Fibroblast of upper back skin (primary cell): ENCODE measurements around the gene MZB1.
A peak's percentile ranks its signal among the peaks of the same experiment; 100 is the strongest.
"Not testable (repeated sequence)": the region's sequence is repeated elsewhere in the genome, so short reads cannot be mapped to it uniquely, and the experiment has no call there.

Experiments used
- DNase-seq: peaks from one replicate; pipeline ENCODE4 v3.0.0-alpha.2; 2013

The MZB1 gene

DNA sequence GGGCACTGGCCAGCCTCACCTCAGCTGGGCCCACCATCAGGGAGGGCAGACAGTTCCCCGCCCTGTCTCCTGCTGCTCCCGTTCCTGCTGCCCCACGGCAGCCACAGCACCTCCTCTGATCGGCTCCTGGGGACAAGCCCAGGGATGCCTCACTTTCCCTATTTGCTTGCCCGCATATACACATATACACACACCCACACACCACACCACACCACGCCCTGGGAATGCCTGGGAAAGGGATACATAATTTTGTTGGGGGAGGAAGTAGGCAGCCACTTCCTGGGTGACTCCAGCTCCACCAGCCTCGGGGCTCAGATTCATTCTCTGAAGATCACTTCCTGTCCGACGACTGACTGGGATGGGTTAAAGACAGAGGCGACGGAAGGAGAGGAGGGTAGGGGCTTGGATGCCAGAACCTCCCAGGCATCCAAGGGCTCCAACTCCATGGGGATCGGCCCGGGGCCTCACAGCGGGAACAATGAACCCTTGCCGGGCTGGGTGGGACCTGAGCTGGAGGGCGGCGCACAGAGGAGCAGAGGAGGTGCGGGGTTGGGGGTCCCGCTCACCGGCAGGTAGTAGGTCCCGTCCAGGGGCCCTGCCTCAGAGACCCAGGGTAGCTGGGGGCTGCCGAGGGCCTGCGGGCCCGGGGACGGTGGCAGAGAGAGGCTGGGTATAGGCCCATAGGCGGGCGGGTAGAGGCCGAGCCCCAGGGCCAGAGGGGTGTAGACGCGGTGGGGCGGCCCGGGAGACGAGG lies 2.0 kb upstream of the MZB1 start:
- DNase-seq: no peak

DNA sequence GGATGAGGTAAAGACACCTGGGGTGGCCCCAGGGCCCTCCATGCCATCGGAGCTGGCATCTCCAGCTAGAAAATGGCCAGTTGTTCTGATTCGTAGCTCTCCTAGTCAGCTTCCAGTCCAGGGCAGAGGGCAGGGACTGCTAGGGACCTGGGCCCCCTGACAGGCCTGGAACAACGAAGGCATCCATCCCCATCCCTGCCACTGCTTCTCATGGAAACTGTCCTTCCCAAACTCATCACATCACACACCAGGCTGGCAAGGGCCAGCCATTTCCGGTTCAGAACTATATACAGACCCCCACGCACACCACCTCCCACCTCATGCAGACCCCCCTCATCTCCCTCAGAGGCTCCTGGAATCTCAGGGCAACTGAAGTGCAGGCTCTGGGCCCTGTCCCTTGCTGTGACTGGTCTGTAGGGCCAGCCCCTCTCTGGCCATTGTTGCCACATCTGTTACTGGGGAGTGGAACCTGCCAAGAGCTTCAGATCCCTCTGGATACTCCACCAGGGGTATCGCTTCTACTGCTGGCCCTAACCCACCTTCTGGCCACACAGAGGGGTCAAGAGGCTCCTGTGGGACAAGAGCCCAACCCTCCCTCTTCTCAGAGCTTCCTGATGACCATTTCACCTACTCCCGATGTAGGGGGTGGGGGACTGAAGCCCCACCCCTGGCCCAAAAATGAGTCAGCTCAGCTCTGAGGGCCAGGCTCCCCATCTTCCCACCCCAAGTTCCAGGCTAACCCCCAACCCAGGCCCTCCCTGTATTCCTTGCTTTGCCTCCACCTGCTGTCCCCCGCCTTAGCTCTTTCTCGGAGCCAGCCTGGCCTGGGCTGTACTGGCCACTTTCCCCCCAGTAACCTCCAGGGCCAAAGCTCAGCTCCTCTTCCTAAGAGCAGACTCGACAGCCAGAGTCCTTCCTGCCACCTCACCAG lies 1.2 kb upstream of the MZB1 start:
- DNase-seq: no peak

DNA sequence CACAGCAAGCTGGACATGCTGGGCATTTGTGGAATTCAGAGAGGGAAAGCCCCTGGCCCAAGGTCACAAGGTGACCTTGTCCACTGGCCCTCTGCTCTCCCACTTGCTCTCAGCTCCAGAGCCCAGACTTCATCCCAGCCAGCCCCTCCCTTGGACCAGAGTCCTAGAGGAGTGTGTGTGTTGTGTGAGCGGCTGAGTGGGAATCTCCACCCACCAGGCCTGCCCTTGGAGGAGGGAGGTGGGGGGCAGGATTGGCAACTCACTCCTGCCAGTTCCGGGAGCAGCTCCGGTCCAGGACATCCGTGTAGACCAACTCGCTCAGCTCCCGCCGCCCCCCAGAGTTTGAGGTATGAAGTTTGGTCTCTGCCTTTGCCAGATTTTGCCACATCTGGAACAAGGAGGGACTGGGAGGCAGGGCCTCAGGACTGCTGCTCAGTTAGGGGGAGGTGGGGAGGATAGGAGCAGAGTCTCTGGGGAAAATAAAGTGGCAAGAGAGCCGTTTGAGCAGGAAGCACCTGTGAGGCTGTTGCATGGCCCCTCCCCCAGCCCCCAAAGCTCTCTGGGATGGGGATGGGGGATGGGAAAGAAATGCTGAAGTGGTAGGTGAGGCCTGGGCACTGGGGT lies 1.4 kb downstream of the MZB1 start:
- peak; percentile 17 for DNase-seq

DNA sequence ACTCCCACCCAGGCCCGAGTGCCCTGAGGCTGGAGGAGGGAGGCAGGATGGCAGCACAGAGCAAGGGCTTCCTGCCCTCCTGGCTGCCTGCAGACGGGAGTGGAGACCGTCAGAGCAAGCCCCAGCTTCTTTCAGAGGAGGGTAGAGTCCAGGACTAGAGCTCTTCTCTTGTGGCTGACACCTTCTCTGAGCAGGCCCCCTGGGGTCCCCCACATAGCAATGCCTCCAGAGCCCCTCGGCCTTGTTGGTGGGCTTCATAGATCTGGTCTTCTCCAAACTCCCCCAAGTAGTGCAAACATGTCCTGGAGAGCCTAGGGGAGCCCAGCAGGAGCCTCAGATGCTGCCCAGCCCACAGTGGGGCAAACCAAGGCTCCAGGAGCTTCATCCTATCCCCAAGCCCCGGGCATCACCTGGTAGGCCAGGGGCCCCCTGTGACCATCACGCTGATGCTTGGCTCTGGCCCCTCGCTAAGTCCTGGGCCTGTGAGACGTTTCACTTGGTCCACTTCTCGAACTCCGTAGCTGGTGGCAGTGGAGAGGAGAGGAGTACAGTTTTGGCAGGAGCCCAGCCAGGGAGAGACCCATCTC lies 2.0 kb downstream of the MZB1 start:
- DNase-seq: no peak

DNA sequence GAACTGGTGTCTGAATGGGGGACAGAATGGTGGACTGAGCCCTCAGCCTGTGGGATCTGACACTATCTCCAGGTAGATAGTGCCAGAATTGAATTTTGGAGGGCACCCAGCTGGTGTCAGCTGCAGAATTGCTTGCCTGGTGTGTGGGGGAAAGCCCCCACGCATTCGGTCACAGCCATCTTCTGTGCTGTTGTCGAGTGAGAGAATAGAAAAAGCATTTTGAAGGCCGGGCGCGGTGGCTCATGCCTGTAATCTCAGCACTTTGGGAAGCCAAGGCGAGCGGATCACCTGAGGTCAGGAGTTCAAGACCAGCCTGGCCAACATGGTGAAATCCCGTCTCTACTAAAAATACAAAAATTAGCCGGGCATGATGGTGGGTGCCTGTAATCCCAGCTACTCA lies 2.8 kb downstream of the MZB1 start:
- not testable (repeated sequence) for DNase-seq

DNA sequence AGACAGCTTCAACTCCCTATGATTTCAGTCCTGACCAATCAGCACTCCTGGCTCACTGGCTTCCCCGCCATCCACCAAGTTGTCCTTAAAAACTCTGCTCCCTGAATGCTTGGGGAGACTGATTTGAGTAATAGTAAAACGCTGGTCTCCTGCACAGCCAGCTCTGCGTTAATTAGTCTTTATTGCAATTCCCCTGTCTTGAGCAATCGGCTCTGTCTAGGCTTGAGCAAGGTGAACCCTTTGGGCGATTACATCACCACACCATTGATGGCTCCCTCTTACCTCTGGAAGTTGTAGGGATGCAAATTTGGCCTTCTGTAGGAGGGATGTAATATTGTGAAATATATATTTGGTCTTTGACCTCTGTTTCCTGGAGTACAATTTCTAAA lies 3.7 kb downstream of the MZB1 start:
- no peak for DNase-seq

DNA sequence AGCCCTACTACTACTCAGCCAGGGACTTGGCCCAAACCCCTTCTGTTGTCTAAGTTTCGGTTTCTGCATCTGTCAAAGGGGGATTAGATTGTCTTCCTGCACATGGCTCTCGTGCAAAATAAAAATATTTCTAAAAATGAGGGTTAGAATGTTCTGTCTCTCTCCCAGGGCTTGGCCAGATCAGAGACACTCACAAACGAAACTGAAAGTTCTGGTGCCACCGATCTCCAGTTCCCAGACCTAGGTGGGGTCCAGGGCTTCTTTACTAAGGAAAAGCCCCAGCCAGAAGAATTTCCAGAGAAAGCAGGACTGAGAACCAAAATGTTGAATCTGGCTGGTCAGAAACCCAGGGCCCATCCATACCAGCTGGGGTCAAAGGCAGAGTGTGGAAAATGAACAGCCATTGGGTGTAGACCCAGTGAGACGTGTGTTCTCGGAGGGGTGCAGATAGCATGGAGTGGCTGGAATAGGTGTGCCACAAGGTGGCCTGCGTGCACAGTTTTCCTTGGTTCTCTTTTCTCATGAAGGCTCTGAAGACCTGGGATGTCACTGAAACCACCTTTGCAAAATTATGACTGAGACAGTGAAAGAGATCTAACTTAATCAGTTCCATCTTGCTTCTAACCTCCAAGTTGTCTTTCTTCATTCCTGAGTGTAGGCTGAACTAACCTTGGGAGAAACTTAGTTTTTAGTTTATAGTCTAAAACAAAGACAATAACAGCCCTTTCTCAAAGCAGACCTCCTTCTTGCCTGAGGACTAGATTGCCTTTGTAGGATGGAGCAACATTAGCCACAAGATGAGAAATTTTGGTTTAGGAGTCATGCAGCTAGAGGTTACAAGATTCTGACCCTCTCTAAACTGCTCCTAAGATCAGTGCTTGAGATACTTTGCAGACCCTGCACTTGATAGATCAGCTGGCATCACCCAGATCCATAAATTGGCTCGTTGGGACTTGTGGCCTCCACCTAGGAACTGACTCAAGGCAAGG lies 4.4 kb downstream of the MZB1 start:
- no peak for DNase-seq

DNA sequence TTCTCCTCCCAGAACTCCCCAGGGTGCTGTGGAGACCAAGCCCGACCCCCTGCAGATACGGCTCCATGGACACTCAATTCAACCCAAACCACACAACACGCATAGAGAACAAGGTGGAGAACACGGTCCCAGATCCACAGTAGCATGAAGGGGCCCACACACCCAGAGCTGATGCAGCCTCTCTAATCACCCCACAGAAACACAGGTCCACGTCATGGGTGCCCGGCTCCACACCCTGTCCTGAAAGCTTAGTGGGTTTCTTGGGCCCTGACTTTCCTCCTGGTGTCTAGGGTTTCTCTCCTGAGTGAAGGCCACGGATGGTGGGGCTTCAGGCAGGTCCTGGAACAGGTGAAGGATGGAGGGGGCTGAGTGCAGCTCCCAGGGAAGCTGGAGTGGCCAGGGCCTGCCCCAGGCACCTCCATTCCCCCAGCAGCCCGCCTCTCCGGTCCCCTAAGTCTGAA lies 5.1 kb downstream of the MZB1 start:
- DNase-seq: no peak

DNA sequence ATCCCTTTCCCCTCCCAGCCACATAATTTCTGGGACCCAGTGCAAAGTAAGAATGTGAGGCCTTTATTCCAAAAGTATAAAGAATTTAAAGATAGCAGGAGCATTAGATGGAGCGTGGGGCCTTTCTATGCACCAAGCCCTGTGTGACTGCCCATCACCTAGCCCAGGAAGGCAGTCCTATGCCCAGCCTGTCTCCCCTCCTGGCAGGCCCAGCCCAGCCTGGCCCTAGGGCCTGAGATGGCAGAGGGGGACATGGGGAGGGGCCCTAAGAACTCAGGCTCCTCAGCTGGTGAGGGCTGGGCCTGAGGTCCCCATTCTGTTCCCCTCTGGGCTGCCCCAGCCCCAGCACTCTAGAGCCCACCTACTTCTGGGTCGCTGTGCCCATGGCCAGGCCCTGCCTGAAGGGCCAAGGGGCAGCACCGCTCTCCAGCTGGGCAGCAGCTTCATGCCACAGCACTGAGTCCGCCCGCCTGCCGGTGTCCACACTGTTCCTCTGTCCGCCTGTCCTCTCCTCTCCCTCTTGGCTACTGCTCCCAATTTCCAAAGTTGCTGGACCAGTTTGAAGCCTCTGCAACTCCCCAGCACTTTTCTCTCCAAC lies 5.6 kb downstream of the MZB1 start:
- no peak for DNase-seq

DNA sequence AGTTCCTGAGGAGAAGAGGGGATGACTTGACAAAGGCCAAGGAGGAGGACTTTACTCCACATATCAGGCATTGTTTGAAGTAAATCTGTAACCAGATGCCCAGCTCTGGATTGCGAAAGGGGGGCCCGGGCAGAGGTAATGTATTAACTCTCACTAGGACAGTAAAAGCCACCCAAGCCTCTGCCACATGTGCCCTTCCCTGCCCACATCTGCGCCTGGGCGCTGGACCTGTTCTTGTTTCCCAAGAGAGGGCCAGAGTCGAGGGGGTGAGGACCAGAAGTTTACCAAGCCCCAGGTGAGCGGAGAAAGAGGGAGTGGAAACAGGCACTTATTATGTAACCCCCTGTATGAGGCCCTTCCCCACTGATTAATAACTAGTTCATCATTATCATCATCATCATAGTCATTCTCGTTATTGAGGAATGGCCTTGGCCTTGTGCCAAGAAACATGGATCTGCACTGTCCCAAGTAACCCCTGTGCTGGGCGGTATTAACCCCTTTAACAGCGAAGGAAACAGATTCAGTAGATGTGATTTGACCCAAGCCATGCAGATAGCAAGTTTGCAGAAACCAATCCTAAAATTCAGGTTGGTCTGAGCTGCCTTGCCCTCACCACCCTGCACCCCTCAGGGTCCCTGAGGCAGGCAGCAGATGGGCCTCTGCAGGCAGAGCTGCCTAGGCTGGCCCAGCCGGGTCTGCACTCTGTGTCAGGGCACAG lies 6.3 kb downstream of the MZB1 start, which contains the start of gene SLC23A1:
Gene SLC23A1, minus strand, starts transcription at position 23 of the 718 bp plus-strand sequence. CDS start 44 bp downstream, outside the sequence.
- DNase-seq: no peak

DNA sequence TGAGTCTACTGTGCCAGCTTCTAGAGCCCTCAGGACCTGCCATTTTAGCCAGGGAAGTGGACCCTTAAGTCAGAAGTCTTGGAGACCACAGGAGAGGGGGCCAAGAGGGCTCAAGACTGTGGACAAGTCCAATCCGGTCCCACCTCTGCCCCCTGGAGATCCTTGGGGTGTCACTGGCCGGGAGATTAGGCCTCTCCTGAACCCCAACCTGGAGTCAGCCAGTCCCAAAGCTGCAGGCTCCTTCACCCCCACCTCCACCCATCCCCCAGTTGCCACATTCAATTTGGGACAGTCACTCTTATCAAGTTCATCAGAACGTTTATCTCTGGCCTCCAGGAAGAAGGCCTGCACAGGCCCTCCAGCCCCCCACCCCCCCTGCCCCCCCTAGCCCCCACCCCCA lies 6.9 kb downstream of the MZB1 start:
- DNase-seq: no peak

DNA sequence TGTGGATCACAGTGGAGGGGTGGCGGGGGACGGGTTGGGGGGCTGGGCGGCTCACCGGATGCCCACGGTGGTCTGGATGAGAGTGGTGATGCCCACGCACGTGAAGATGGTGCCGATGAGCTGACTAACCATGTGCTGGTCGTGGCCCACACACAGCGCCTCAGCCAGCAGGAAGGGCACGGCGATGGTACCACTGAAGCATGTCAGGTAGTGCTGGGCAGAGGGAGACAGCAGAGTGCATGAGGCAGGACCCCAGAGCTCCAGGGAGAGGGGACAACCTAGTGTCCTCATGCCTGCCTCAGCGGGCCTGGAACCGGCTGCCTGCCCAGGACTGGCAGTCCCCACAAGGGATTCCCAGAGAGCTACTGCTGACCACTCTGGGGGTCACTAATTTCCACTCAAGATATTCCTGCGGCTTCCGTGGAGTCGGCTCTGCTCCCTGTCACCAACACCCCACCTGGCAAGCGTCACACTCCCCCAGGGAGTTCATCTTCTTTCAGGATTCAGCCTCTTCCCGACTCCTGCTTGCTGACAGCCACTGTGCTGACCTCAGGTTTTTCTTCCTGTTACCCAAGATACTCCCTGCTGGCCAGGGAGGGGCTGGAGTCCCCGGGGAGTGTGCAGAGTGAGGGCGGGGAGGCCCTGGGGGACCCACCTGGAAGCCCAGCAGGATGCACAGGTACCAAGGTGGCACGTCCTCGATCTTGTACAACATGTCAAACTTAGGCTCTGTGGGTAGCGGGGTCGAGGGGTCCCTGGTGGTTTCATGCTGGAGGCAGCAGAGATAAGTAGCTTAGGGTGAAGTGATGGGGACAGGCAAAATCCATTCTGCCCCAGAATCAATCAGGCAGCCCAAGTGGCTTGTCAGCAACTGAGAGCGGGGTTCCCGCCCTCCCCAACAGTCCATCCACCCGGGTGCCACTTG lies 7.6 kb downstream of the MZB1 start:
- no peak for DNase-seq

DNA sequence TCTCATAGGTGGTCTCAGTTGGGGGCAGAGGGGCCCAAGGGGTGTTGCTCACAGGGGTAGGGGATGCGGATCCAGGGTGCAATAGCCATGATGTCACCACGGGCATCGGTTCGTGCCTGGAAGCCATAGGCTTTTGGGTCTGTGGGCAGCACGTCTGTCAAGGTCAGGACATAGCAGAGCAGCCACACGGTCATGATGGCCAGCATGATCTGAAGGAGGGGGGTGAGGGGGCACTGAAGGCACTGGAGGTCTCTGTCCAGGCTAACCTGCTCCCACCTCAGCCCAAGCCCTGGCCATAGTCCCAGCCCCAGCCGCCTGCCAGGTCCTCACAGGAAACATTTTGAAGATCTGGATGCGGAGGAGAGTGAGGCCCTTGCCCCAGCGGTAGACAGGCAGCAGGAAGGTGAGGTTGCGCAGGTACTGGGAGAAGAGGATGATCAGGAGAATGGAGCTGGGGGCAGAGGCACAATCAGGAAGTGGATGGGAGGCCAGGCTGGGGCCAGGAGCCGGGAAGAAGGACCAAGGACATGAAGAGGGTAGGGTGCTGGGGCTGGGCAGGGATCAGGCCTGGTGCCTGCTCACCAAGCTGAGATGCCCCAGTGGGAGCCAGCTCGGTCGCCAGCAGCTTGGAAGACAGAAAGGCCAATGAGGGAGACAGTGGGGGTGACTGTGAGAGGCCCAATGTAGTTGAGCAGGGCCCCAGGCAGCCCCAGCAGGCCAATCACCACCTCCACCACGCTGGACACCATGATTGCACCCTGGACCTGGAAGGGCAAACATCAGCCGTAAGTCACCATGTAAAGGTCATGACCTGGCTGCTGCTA lies 9.9 kb downstream of the MZB1 start:
- no peak for DNase-seq

DNA sequence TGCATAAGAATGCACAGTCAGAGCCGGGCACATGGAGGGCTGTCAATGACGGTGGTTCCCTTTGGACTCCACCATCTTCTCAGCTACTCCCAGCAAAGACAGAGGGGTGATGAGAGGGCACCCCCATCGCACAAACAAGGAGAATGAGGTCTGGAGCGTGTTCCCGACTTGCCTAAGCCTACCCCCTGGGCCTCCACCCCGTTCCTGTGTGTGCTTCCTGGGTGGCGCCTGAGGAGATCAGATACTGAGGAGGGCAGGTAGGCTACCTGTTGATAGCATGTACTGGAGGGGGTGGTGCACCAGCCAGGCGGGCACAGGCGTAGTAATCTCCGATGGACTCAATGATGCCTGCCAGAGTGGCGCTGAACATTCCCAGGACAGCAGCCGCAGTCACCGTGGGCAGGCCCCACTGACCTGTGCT lies 10.8 kb downstream of the MZB1 start:
- no peak for DNase-seq

DNA sequence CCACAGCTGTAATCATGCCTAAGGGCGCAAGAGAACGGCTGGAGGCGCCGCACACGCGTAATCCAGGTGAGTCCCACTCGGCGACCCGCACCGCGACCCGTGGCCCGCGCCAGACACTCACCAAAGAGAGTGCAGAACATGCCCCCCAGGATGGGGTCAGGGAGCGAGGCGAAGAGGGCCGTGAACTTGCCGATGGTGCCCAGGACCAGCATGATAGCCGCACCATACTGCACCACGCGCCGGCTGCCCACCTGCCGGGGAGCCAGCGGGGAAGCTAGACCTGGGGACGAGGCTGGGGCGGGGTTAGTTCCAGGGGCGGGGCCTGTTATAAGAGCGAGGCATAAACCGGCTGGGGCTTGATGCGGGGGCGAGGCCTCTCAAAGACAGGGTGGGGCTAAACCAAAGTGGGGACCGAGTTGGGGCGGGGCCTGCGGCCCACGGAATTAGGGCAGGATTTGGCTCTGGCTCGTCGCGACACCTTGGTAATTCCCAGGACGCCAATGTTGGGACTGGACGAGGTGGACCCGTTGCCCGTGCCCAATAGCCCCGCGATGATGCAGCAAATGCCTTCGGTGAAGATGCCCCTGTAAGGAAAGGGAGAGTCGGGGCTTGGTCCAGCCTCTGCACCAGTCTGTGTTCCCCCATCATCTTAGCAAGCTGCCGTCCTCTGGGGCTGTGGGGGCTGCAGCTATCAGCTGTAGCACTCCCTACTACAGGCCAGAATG lies 11.4 kb downstream of the MZB1 start:
- DNase-seq: no peak

DNA sequence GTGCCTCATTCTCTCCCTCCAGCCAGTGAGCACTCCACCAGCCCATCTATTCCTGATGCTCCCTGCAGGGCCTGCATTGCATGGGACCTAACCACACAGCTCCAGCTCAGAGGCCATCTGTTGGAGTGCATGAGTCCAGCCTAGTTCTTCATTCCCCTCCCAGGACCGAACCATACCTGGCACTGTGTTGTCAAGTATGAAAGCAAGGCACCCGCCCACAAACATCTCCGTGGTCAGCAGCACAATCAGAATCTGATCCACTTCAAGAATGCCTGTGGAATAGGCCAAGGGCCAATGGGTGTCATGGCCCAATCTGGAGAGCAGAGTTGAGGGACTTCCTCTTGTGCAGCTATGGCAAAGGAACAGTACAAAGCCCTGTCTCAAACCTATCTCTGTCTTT lies 12.5 kb downstream of the MZB1 start:
- DNase-seq: no peak

DNA sequence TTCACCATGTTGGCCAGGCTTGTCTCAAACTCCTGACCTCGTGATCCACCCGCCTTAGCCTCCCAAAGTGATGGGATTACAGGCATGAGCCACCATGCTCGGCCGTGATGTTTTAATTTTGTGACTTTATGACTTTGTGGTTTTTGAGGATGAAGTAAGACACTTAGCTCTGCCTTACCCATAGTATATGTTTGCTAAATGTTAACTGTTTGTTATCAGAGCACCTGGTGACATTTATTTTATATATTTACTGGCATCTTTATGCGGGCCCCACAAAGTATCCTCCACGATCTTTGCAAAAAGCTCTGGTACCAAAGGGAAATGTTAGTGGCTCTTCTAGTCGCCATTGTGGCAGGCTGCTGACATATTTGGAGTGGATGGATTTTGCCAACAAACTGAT lies 13.3 kb downstream of the MZB1 start:
- no peak for DNase-seq

DNA sequence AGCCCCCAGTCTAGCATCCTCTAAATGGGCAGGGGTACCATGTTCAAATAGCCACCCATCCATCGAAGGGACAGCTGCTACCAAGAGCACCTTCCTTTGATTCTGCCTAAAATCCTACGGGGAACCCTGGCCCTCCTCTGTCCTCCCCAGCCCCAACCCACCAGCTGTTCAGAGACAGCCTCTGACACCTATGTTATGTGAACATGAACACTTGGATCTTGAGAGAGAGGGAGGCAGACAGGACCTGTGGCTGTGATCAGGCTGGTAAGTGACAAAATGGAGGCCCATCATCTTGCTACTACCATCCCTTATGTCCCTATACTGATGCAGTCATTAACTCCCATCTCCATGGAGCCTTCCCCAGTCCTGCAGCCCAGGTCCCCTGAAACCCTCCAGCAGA lies 14.8 kb downstream of the MZB1 start:
- DNase-seq: no peak
